ENCODE measurements around the gene RRP15.

The RRP15 gene

DNA sequence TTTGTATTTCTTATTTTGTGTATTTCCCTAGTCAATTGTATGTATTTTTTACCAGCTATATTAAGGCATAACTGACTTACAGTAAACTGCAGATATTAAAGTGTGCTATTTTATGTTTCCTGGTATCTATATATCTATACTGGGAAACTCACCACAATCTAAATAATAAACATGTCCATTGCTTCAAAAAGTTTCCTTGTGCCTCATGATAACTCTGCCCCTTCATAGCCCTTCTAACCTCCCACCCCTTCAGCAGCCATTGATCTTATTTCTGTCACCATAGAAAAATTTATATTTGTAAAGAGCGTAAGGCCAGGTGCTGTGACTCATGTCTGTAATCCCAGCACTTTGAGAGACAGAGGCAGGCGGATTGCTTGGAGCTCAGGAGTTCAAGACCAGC is 9.3 kb upstream of the RRP15 start:
- Histone ChIP-seq H3K36me3 (ENCODE audit: insufficient read depth) (no peaks in the 10 kb centered on the region), H4K20me1 (ENCODE audit: insufficient read depth) (no peaks in the 10 kb centered on the region), H2AFZ (ENCODE audit: low read depth) (no peak overlapping the region), H3K79me2 (ENCODE audit: insufficient read depth, low read depth) (no peaks in the 10 kb centered on the region), H3K27me3 (ENCODE audit: insufficient read depth, low read depth) (no peaks in the 10 kb centered on the region), H3K27ac (no peak overlapping the region), H3K9ac (no peak overlapping the region), H3K4me3 (IDR thresholded peaks at IDR 0.05; ENCODE audit: insufficient read depth, low read depth, low read length) (no peak overlapping the region), H3K4me2 (no peak overlapping the region), H3K4me1 (ENCODE audit: low read depth, poor library complexity, severe bottlenecking) (no peaks in the 10 kb centered on the region)
- TF ChIP-seq, protein P1, sequence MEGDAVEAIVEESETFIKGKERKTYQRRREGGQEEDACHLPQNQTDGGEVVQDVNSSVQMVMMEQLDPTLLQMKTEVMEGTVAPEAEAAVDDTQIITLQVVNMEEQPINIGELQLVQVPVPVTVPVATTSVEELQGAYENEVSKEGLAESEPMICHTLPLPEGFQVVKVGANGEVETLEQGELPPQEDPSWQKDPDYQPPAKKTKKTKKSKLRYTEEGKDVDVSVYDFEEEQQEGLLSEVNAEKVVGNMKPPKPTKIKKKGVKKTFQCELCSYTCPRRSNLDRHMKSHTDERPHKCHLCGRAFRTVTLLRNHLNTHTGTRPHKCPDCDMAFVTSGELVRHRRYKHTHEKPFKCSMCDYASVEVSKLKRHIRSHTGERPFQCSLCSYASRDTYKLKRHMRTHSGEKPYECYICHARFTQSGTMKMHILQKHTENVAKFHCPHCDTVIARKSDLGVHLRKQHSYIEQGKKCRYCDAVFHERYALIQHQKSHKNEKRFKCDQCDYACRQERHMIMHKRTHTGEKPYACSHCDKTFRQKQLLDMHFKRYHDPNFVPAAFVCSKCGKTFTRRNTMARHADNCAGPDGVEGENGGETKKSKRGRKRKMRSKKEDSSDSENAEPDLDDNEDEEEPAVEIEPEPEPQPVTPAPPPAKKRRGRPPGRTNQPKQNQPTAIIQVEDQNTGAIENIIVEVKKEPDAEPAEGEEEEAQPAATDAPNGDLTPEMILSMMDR (conservative IDR thresholded peaks at IDR 0.05; ENCODE audit: low read depth, low read length) = no peak

DNA sequence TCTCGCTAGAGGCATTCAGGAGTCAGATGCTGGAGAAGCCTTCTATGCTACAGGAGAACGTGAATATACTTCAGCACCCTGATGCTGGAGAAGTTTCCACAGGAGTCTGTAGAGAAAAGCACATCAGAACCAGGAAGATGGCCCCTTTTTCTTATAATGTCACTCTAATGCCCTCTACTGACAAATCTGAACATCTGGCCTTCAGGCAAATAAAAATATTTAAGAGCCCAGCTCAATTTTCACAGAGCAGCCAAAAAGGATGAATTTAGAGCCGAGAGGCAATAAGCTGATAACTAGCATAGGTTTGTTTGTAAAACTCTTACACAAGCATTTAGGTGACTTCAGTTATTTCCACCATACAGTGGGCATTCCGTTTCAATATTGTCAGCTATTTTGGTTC is 3.8 kb upstream of the RRP15 start:
- no peak overlapping the region for H3K4me2 ChIP-seq
- H2AFZ ChIP-seq (ENCODE audit: low read depth) = no peak overlapping the region
- H3K79me2 ChIP-seq (ENCODE audit: insufficient read depth, low read depth) = peaks cover 12% of the 10 kb centered on the region

DNA sequence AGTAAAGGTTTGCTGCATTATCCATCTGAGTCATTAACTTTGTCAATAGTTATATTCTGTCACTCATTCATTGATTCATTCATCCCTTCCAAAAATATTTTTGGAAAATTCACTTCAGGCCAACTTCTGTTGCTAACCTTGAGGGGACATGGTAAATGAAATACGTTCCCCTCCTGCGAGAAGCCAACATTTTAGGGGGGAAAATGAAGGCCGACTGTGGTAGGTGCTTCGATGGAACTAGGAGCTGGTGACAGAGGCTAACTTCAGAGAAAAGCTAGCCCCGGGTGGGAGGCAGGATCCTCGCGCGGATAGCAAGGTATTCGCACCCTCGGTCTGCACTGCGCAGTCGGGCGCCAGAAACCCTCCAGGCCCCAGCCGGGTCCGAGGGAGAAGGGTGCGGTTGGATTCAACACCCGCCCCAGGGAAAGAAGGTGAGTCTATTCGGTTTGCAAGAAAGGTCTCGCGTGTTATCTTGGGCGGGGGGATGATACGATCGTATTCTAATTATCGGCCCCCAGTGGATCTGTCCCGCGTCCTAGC is 646 bp upstream of the RRP15 start:
- peaks cover 30% of the 10 kb centered on the region for H3K4me1 ChIP-seq (ENCODE audit: low read depth, poor library complexity, severe bottlenecking)
- peaks cover 44% of the 10 kb centered on the region for H3K79me2 ChIP-seq (ENCODE audit: insufficient read depth, low read depth)
- H3K4me2 ChIP-seq = peak overlapping the region; percentile 57
- no peaks in the 10 kb centered on the region for H3K36me3 ChIP-seq (ENCODE audit: insufficient read depth)
- no peaks in the 10 kb centered on the region for H3K27me3 ChIP-seq (ENCODE audit: insufficient read depth, low read depth)
- TF ChIP-seq, protein P1 (conservative IDR thresholded peaks at IDR 0.05; ENCODE audit: low read depth, low read length) = no peak
- peak overlapping the region; percentile 91 for H2AFZ ChIP-seq (ENCODE audit: low read depth)
- peak overlapping the region; percentile 73 for H3K9ac ChIP-seq
- H4K20me1 ChIP-seq (ENCODE audit: insufficient read depth) = 0 out of 2 replicates have a peak, but pooled peaks cover 8% of the 10 kb centered on the region
- peak overlapping the region; percentile 86 for H3K4me3 ChIP-seq (IDR thresholded peaks at IDR 0.05; ENCODE audit: insufficient read depth, low read depth, low read length)
- peak overlapping the region; percentile 63; the same call in 1 of the 2 replicates for H3K27ac ChIP-seq

More for the DNA sequence above, 3.8 kb upstream of the RRP15 start:
- Histone ChIP-seq H3K27me3 (ENCODE audit: insufficient read depth, low read depth) (no peaks in the 10 kb centered on the region), H3K4me3 (IDR thresholded peaks at IDR 0.05; ENCODE audit: insufficient read depth, low read depth, low read length) (no peak overlapping the region), H3K27ac (no peak overlapping the region), H3K9ac (no peak overlapping the region), H3K4me1 (ENCODE audit: low read depth, poor library complexity, severe bottlenecking) (peaks cover 7% of the 10 kb centered on the region), H4K20me1 (ENCODE audit: insufficient read depth) (no peaks in the 10 kb centered on the region), H3K36me3 (ENCODE audit: insufficient read depth) (no peaks in the 10 kb centered on the region)
- TF ChIP-seq, protein P1 (conservative IDR thresholded peaks at IDR 0.05; ENCODE audit: low read depth, low read length) = 0 out of 2 replicates have a peak, but pooled peaks have one; percentile 38

DNA sequence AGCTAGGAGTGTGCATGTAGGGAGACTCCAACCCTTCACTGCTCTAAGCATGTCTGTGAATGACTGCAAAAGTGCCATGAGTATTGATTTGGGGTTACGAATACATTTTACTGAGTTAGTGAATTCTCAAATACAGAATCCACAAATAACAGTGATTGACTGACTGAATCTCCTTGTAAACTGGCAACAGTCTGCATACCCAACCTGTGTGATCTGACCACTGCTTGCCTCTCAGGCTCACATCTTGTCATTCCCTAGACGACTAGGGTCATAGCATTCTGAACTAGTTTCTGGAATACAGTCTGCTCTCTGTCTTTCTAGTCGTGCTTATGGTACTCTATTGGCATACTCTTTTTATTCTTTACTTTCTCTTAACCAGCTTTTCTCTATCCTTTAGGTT is 7.4 kb downstream of the RRP15 start:
- H3K36me3 ChIP-seq (ENCODE audit: insufficient read depth) = no peaks in the 10 kb centered on the region
- H3K4me1 ChIP-seq (ENCODE audit: low read depth, poor library complexity, severe bottlenecking) = peaks cover 14% of the 10 kb centered on the region
- H3K79me2 ChIP-seq (ENCODE audit: insufficient read depth, low read depth) = peaks cover 86% of the 10 kb centered on the region
- no peaks in the 10 kb centered on the region for H3K27me3 ChIP-seq (ENCODE audit: insufficient read depth, low read depth)
- no peak overlapping the region for H3K4me2 ChIP-seq
- TF ChIP-seq, protein P1 (conservative IDR thresholded peaks at IDR 0.05; ENCODE audit: low read depth, low read length) = no peak
- H3K9ac ChIP-seq = no peak overlapping the region
- no peak overlapping the region for H3K4me3 ChIP-seq (IDR thresholded peaks at IDR 0.05; ENCODE audit: insufficient read depth, low read depth, low read length)
- 0 out of 2 replicates have a peak, but pooled peaks cover 9% of the 10 kb centered on the region for H4K20me1 ChIP-seq (ENCODE audit: insufficient read depth)
- no peak overlapping the region for H2AFZ ChIP-seq (ENCODE audit: low read depth)
- no peak overlapping the region for H3K27ac ChIP-seq
